AG09309 (cell line): ENCODE data around the gene ZMIZ1.

Experiments used
- DNase-seq: peaks from one replicate; pipeline ENCODE4 v3.0.0-alpha.2; 2010; ENCODE audit warnings: low read depth
- H3K4me3 ChIP-seq: 2 replicates; pipeline ENCODE4 v1.5.1; 2011; ENCODE audit warnings: mild to moderate bottlenecking, low read depth, low read length, moderate library complexity; ENCODE audit not compliant: control insufficient read depth
- TF ChIP-seq, protein P1 (sequence below): IDR thresholded peaks from 2 replicates; pipeline ENCODE4 v1.5.1; 2011; ENCODE audit warnings: mild to moderate bottlenecking, low read depth, low read length, inconsistent platforms; ENCODE audit not compliant: insufficient read depth, control insufficient read depth; ENCODE audit errors: missing control alignments

ZMIZ1 gene

DNA sequence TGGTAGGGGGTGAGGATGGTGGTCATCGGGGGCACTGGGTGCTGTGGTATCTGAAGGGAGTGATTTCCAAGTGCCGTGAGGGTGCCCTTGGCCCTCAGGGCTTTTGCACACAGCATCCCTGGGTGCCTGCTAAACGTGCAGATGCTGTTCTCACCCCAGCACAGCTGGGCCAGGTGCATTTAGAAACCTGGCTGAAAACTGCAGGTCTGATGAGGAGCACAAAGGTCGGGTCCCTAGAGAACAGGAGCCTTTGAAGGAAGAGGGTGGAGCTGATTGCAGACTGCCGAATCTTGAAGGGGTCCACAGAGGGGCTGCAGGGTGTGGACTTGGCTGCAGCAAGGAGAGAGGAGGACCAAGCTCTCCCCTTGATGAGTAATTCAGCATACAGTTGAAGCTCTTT, 32.0 kb downstream of the ZMIZ1 start:
- H3K4me3 ChIP-seq: no peak overlapping the region
- TF ChIP-seq, protein P1, sequence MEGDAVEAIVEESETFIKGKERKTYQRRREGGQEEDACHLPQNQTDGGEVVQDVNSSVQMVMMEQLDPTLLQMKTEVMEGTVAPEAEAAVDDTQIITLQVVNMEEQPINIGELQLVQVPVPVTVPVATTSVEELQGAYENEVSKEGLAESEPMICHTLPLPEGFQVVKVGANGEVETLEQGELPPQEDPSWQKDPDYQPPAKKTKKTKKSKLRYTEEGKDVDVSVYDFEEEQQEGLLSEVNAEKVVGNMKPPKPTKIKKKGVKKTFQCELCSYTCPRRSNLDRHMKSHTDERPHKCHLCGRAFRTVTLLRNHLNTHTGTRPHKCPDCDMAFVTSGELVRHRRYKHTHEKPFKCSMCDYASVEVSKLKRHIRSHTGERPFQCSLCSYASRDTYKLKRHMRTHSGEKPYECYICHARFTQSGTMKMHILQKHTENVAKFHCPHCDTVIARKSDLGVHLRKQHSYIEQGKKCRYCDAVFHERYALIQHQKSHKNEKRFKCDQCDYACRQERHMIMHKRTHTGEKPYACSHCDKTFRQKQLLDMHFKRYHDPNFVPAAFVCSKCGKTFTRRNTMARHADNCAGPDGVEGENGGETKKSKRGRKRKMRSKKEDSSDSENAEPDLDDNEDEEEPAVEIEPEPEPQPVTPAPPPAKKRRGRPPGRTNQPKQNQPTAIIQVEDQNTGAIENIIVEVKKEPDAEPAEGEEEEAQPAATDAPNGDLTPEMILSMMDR: no peak
- no peak for DNase-seq

DNA sequence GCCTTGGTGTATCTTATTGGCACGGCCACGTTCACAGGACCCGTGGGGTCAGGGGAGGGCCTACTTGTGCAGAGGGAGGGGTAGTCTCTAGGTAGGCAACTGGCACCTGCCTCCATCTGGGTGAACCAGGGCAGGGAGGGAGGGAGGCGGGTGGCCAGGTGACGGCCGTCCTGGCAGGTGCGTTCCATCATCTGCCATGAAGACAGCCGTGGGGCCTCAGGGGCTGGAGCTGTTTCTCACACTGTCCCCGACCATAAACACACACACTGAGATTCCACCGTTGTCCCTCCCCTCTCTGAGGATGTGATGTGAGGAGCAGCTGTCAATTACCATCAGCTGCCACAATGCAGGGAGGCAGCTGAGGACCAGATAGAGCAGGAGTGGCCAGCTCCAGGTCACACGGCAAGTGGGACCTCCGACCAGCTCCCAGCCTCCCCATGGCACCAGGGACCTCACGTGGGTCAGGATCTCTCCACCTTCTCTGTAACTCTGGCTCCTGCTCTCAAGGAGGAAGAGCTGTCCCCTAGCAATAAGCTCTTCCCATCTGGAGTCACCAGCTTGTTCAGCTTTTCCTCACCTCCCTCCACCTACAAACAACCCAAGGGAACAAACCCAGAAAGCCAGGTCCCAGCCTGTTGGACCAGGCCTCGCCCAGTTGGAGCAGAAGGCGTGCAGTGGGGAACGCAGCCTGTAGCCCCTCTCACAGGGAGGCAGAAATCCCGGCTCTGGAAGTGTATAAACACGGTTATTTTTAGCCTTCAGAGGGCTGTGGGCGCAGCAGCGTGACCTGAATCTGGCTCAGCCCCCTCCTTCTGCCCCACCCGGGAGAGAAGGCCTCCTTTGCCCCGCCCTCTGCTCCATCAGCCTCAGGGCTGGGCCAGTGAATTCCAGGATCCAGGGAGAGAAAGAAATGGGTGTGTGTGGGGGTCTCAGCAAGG, 33.1 kb downstream of the ZMIZ1 start:
- TF ChIP-seq, protein P1: no peak
- no peak for DNase-seq
- H3K4me3 ChIP-seq: no peak overlapping the region

DNA sequence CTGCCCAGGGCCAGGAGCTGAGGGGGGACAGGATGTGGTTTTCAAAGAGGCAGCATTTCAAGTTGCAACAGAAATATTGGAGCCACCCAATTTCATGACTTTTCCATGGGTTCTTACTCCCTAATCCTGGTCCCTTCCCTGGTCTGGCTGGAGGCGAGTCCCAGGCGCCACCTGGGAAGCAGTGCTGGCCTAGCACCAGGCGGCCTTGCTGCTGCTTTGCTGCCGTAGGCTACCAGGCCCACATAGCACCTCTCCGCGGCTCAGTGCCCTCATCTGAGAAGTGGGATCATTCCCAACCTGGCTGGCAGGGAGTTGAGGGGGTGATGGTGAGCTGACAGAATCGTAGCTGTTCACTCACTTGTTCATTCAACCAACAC, 33.7 kb downstream of the ZMIZ1 start:
- TF ChIP-seq, protein P1: no peak
- H3K4me3 ChIP-seq: no peak overlapping the region
- no peak for DNase-seq

DNA sequence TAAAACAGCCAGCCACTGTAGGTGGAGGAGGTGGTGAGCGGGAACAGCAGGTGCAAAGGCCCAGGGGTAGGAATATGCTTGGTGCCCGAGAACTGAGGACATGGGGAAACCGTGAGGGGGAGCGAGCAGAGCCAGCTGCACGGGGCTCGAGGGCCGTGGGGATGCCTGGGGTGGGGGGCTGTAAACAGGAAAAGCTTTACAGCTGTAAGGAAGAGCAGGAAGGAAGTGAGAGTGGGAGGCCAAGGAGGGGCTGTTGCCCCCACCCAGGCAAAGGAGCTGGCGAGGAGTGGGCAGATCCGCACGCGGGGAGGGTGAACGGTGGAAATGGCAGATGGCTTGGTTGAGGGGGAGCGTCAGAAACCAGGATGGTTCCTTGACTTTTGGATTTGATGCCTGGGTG, 34.4 kb downstream of the ZMIZ1 start:
- no peak for DNase-seq
- TF ChIP-seq, protein P1: no peak
- no peak overlapping the region for H3K4me3 ChIP-seq

DNA sequence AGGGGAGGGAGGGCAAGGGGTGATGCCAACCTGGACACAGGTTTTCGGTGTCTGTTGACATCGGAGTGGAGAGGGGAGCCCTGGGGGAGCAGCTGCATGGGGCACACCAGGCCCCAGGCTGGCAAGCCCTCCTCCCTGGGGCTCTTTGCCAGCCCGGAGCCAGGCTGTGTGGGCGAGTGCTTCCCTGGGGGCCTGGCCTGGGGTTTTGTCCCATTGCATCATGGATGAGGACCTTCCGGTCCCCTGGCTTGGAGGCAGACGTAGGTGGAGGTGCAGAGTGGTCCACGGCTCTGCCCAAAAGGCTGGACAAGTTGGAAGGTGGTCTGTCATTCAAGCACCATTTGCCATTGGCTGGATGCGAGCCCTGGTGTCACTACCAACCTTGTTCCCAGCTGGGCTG, 34.8 kb downstream of the ZMIZ1 start:
- DNase-seq: no peak
- TF ChIP-seq, protein P1: no peak
- no peak overlapping the region for H3K4me3 ChIP-seq

DNA sequence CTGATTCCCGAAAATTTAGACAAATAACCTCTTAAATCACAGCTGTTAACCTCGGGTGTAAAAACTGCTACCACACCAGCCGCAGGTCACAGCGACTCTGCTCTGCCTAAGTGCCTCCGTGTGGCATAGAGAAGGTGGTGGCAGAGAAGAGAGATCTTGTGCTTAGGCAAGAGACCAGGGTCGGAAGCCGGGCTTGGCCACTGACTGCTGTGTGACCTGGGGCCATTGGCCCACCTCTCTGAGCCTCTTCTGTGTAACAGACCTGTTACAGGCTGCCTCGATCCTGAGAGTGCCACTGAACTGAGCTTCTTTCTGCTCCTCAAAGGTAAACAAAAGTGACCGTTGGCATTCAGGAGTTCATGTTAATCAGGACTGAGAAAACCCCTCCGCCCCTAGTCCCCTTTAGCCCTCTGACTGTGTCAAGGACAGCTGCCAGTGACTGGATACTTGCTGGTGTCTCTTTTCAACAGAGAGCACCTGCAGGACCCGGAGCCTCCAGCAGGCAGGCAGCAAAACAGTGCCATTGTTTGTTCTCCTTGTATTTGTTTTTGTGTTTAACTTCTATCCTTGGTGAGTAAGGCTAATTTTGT, 36.5 kb downstream of the ZMIZ1 start:
- no peak for DNase-seq

More for the DNA sequence above, 36.5 kb downstream of the ZMIZ1 start:
- no peak overlapping the region for H3K4me3 ChIP-seq
- TF ChIP-seq, protein P1: no peak
